Activated T-cell treated with anti-CD3 and anti-CD28 coated beads for 4 hours (primary cell): Measurements from ENCODE around the gene ERMARD.

ENCODE experiments used
- DNase-seq: peaks from one replicate; pipeline ENCODE4 v3.0.0-alpha.2; 2020

Gene ERMARD

DNA sequence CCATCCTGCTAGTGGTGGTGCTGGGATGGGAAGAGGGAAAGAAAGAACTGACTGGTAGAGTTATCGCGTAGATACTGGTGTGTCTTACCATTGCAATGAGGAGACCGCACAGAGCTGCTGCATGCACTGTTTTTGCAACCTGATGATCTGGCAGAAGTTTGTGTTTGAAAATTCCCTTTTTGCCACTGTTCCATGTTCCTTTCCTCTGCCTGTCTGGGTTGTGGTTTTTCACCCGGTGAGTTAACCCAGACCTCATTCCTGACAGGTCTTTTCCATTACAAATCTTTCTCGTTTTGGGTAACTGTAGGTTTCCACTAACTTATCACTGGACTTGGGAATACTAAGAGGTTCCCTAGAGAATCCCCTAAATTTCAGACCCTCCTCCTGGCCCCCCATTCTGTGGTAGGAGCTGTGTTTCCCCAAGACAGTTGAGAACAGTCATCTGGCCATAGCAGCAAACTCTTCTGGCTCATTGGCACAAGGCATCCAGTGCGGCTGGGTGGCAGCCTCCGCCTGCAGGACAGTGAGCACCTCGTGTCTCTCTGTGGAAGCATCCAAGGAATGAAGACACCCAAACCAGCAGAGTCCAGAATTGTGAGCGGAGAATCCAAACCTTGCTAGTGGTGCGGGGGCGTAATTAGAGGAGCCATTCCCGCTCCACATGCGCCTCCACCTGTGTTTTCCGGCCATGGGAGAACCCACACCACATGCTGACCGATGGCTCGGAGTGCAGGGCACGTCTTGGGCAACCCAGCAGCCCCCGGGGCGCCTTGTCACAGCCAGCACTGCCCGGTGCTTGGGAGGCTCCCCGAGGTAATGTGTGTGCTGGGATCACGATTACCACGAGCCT, 32.8 kb downstream of the ERMARD start:
- DNase-seq, result no peak

DNA sequence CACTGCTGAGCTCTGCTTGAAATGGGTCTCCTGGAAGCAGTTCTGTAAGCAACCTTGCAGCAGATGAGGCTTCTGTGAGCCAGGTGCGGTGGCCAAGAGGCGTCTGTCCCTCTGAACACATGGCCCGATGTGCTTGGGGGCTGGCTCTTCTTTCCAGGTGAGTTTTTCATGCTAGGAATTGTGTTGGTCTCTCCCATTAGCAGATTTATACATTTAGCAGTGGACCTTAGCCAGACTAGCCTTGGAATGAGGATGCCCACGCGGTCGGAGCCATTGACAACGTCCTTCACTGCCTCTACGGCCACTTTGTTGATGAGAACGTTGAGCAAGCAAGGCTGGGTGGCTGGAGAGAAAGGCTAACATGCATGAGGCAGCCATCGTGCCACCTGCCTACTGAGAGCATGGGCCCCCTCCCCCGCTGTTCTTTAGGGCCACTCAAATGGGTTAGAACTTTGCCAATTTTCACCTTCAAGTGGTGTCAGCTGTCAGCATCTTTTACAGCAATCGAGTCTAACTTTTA, 33.5 kb downstream of the ERMARD start:
- DNase-seq, result no peak

DNA sequence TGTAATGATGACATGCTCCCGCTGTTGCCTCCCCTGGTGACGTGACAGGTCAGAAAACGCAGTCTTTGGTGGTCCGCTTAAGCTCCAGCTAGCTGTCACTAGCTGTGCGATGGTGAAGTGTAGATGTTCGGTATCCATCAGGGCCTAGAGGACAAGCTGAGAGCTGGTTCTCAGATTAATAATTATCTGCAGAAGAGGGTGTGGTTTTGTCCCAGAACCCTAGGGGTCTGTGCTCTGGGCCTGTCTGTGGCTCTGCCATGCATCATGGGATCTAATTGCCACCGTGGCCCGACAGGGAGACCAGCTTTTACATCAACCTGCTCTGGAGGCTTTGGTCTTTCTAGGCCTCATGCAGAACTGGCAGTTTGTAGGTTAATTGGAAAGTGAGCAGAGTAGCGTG, 34.1 kb downstream of the ERMARD start:
- no peak for DNase-seq

DNA sequence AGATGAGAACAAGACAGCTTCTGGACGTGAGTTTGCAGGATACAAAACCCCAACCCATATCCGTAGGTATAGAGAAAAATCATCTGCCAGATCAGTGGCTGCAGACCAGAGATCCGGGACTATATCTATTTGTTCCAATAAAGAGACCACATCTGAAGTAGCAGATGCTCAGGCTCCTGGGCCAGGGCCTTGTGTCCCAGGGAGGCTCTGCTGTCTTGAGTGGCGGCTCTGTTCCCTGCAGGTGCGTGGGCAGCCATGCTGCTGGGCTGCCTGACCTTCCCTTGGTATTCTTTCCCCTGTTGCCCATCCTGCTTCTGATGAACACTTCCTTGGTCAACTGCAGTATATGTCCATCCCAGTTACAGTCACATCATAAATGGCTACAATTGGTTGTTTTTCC, 34.9 kb downstream of the ERMARD start:
- DNase-seq, result no peak

DNA sequence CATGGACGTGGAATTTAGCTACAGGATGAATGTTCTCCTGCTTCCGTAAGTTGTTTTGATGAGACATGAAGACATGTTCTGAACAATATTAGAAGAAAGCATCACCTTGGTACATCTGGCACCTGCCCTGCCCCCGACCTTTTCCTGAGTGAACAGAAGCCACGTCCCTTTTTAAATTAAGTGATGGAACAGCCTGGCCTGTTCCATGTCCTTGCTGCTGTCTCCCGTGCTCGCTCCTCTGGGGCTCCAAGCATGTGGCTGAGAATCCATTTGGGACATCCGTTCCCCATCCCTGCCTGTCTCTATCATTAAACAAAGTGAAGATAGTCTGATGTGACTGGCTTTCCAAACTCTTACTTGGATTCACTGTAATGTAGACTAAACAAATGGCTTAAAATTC, 36.4 kb downstream of the ERMARD start:
- DNase-seq, result no peak

DNA sequence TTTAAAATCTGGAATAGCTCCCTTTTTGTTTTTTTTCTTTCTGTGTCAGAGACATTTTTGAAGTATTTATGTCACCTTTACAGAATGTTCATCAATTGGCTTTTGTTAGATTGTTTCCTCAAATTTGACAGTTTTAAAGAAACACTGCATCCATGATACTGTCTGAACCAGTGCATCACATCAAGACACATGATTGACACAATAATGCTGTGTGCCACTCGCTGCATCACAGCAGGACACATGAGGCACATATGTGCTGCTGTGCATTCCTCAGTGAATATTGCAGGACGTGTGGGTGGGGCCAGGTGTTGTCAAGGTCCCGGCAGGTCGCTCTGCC, 37.4 kb downstream of the ERMARD start:
- no peak for DNase-seq

DNA sequence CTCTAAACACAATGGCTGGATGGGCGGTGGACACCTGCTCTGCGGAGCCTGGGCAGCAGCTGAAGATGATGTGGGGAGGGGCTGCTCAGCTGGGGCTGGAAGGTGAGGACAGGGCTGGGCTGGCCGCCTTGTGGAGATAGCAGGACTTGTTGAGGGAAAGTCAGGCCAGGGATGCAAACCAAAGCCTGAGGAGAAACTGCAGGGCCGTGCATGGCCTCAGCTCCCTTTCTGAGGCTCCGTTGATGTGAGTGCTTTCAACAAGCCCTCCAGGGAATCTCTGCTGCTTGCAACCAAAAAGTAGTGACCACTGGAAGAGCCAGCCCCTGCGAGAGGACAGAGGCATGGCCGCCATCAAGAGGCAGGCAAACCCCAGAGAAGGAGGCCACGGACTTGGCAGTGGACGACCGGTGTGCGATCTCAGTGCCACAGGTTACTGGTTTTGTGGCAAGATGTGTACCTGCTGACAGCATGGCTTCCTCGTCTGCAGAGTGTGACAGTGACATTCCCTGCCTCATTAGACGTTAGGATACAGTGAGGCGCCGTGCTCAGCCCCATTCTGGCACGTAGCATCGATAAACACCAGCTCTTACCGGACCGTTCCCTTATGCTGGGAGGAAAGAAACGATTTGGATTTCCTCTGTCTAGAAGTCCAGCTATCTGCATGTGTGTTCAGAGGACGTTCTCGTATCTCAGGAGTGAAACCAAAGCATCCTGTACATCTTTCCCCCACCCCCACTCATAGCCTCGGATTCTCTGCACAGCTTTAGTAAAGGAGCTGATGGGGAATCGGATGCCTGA, 37.9 kb downstream of the ERMARD start:
- no peak for DNase-seq

DNA sequence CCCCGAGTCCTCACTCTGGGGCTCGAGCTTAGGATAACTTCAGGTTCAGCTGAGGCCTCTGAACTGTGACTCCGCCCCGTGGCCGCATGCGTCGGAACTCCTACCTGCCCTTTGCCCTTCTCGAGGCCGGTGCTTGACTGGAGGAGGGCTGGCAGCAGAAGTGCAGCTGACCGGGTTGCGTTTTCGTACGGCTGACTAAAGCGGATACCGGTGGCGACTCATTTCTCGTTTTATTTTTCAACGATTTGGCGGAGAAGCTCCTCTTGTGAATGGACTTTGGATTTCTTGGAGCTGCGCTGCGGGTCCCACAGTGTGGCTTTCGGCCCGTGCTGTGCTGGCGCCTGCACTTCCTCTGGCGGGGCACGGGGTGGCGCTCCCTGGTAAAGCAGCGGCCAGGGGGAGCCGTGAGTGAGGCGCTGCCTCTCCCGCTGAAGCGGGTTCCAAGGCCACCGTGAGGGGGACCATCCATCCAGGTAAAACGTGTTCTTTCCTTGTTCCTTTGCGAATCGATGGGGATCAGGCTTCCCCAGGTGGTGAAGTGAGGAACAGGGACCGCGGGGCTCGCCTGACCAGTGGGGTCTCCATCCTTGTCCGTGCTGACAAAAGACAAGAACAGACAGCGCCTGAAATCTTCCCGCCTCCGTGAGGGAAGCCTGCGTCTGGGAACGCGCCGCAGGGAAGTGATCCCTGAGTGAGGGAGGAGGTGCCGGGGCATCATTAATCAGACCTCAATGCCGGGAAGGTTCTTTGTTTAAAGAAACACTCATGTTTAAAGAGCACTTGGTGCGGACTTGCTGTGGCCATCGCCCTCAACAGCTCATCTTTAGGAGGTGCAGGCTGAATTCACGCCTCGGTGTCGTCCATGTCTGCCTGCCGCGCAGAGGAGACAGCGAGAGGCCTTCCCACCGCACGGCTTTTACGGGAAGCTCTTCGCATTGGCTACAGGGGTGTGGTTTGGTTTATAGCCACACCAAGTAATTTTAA, 38.8 kb downstream of the ERMARD start:
- peak; percentile 65 for DNase-seq

DNA sequence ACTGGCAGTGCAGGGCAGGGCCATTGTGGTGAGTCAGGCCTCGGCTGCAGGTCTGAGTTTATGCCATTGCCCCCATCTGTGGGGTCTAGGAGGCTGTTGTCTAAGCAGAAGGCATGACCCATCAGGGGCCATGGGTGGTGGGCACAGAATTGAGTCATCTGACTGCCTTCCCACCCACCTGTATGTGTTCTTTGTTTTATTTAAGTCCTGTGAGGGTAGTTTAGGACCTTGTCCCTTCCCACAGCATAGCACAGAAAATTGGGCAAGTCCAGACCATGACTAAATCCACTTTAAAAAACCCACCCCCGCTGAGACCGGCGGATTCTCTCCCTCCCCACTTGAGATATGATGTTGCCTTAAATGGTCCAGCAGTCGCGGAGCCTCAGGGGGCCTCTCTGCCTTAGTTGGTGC, 40.3 kb downstream of the ERMARD start:
- DNase-seq, result no peak

DNA sequence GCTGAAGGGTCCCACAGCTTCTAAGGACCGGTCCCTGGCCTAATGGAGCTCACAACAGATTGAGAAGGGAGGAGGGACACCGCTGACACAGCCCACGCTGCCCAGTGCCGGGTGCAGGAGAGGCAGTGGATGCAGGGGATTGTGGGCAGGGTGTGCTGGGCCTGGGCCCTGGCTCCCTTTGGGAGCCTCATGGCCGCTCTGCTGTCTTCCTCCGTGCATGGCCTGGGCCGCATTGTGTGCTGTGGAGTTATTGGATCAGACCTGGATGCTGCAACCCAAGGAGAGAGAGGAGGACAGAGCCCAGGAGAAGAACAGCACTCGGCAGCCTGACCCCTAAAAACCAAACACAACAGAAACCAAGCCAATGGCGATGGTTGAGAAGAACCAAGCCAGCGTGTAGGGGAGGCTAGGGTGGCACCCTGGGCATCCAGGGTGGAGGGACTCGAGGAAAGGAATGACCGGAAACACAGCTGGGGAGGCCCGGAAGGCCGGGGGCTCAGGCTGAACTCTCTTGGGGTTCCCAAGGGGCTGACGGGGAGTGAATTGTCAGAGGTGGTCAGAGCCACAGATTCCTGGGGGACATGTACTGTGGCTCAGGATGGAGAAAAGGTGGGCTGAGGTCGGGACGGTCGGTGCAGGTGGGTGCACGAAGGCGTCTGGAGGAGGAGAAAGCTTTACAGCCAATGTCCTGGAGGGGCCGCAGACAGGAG, 41.0 kb downstream of the ERMARD start:
- no peak for DNase-seq

DNA sequence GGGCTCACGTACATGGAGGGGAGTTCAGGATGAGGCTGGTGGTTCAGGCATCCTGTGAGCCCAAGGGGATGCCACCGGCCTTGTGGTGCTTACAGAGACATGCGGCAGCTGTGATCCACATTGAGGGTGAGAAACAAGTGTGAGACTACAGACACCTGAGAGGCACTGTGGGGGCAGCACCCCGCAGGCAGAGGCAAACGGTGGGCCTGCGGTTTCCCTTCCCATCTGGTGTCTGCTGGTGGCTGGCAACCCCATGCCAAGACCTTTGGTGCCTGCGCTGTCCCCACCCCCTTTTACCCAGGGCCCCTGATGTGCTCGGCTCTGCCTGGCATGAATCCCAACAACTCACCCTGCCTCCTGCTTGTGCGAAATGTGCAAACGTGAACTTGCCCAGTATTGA, 42.0 kb downstream of the ERMARD start:
- DNase-seq, result no peak

DNA sequence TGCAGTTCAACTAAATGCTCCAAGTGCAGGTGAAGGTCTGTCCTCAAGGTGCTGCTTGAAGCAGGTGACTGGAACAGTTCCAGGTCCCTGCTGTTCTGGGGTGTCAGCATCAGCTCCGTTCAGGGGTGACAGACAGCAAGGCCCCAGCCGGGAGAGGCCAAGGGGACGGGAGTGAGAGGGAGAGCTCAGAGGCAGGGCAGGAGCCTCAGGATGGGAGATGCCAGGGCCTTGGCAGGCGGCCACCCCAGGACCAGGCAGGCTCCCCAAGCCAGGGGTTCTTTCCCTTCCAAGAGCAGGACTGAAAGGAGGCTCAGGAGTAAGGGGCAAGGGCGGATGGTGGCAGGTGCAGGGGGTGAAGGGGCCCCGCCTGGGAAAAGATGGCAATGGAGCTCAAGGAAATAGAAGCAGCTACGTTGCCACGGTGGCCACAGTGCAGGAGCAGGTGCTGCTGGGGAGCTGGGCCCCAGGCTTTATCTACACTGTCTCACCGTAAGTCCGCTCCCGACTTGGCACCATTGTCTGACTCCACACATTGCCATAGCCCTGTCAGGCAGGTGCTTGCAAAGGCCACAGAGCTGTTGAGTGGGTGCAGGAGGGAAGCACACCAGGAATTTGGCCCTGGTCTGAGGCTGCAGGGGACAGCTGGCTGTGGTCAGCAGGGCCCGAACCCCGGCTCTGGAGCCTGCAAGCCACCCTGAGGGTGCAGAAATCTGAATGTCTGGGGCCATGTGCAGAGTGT, 43.1 kb downstream of the ERMARD start:
- DNase-seq, result no peak

DNA sequence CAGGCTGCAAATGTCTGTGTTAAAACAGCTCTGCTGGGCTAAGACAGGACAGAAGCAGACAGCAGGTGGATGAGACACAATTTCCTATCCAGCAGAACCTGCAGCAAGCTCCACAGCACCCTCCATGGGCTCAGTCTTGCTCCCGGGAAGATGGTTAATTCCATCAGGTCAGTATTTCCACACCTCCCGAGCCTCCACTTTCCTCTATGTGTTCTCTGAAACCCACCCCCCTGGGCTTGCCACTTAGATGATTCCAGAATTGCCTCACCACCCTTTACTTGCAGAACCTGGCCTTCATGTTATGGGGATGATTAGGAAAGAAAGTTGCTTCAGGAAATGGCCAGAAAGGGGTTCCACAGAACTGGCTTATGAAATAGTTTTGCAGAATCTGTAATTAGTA, 43.8 kb downstream of the ERMARD start:
- no peak for DNase-seq

DNA sequence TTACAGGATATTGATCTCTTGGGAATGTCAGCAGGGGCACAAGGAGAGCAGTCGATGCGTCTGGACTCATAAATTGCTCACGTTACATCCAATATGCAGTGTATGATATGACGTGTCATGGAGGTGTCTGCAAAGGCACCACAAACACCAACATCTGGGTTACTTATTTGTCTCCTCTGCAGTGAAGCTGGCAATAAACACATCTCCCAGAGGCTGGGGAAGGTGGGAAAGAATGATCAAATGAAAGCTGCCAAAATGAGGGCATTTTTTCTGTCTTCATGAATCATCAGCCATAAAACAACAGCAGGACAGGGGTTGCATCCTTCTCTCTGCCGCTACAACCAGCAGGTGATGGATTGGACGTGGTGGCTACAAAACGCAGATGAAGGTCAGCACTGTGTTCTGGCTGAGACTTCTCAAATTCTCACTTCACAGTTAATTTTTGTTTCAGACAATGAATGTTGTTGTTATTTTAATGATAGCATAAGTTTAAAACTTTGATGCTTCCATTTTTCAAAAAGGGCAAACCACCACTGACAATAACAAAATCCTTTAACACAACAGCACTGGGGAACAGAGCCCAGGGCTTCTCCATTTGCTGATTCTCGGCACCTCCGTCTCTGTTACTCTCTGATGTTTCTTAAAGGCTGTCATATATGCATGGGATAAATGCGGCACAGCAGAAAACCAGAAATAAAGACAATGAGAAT, 47.5 kb downstream of the ERMARD start:
- no peak for DNase-seq

DNA sequence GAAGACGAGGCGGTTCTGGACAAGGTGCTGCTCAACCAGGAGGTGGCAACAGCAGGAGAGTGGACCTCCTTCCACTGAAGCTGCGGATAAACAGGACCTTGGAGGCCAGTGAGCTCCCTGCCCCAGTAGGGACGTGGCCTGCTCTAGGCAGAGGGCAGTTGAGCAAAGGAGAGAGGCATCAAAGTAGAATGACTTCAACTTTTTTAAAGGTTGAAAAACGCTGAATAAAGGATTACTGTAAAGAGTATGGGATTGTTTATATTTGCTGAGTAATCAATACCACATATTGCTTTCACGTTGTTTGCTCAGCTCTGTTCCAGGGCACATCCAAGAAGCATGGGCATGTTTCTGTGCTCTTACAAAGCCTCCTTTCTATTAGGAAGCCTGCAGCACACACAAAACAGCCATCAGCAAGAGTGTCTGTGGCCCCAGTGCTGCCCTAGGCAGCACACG, 48.1 kb downstream of the ERMARD start:
- no peak for DNase-seq

DNA sequence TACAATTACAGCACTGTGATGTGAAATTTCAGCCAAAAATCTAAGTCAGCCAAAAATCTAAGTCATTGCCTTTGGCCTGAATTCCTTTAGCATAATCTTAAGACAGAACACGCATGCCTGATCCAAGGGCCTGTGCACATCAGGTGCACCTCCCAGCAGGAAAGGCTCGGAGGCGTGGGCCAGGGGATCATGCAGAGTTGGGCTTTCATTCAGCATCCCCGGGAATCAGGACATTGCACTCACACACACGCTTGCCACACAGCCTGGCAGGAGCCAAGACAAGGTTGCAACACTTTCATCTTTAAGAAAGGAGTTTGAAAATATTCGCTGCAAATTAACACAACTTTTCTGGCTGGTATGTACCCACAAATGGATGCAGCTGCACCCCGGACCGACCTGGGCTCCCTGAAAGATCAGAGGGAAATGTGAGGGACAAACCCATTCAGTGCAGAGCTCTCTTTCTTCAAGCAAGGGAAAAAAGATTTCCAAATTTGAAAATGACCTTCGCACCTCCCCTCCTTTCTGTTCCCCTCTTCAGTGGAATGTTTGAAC, 48.8 kb downstream of the ERMARD start:
- no peak for DNase-seq

DNA sequence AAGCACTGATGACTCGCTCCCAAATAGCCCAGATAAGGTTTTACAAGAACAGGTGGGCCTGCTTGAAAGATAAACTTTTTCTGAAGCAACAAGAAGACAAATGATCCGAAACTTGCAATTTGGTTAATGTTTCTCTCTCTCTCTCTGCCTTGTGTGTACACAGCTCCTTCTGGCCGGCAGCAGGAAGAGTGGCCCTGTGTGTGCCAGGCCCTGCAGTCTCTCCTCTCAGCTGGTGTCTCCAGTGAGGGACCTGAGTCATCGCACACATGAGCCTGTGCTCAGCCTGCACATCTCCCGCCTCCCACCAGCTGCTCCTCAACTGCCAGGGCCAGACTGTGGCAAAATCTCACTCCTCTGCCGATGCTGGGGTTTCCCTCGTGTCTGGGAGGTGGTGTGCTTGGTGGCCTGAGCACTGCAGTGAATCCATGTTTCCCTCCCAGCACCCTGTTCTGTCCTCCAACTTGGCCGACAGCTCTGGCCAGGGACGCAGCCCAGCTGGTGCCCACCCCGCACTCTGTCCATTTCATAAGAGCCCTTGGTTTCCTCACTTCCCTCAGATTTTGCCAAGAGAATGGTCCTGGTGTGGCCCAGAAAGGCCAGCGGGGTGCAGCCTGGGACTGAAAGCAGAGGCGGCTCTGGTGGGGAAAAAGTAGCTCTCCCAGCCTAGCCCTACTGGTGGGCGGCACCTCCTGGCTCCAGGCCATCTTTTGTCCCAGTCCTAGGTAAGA, 49.4 kb downstream of the ERMARD start:
- DNase-seq, result no peak

DNA sequence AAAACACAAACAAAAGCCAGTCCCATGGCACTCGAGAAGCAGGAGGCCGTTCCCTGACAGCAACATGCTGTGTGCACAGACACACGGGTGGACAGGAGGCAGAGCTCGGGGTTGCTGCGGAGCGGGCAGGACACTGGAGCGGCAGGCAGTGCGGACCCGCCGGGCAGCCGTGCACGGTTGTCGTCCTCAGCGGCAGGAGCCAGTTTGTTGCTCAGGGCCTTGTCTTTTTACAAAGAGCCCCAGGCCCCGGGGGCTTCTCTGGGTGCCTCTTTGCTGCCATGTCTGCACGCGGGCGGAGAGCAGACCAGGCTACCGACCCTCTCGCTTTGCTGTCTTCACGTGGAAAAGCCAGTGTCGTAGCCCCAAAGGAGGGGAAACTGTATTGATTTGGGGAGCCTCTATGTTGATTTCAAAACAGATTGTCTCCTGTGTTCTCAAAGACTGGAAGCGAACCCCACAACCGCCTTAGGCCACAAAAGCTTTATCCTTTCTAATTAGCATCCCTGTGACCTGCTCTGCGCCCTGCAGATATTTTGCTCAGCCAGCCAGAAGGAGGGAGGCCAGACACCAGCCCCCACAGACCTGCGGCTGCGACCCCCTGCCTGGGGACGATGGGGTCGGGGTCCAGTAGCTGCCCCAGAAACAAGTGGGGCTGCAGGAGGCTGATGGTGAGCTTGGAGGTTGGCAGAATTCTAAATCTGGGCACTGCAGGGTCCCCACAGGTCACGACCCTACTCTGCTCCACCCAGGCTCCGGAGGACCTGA, 50.2 kb downstream of the ERMARD start:
- DNase-seq, result no peak

DNA sequence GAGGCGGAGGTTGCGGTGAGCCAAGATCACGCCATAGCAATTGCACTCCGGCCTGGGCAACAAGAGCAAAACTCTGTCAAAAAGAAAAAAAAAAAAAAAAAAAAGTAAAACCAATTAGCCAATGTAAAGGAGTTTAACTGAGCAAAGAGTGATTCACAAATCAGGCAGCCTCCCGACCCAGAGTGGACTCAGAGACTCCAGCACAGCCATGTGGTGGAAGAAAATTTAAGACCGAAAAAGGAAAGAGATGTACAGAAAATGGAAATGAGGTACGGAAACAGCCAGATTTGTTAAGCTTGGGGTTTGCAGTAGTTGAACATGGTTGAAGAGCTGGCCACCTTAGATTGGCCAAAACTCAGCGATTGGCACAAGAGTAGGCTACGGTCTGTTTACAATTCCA, 51.4 kb downstream of the ERMARD start:
- no peak for DNase-seq
